Lower lobe of right lung (tissue), 2 donors: ENCODE data around the gene DUS3L. TPM values are rescaled to one million over a fixed set of nuclear protein-coding genes. Genes with fewer than 3 reads are reported as not detected.
A peak's percentile ranks its signal among the peaks of the same experiment; 100 is the strongest.

Source experiments
- ATAC-seq, 2 donors: fragments of 200-7000 bp; cut with Tn5 transposase; one replicate each; pipeline ENCODE4 v1.9.1; 2020 to 2022; ENCODE audit warnings: mild to moderate bottlenecking in 2 of 2, moderate library complexity in 2 of 2
- DNase-seq: peaks from one replicate; pipeline ENCODE4 v3.0.0-alpha.2; 2020
- H3K27ac ChIP-seq: fragments of 200-600 bp; one replicate; pipeline ENCODE4 v1.8.0; 2022
- H3K27me3 ChIP-seq: fragments of 200-600 bp; one replicate; pipeline ENCODE4 v1.8.0; 2022; ENCODE audit warnings: low read depth
- H3K36me3 ChIP-seq: fragments of 200-600 bp; one replicate; pipeline ENCODE4 v1.8.0; 2022; ENCODE audit warnings: mild to moderate bottlenecking
- H3K4me1 ChIP-seq: fragments of 200-600 bp; one replicate; pipeline ENCODE4 v1.8.0; 2022
- H3K4me3 ChIP-seq: fragments of 200-600 bp; one replicate; pipeline ENCODE4 v1.8.0; 2022; ENCODE audit warnings: mild to moderate bottlenecking
- H3K9me3 ChIP-seq: fragments of 200-600 bp; one replicate; pipeline ENCODE4 v1.8.0; 2022
- CTCF ChIP-seq: fragments of 200-600 bp; IDR thresholded peaks from one replicate; pipeline ENCODE4 v1.8.0; 2022; ENCODE audit warnings: antibody characterized with exemption, mild to moderate bottlenecking
- intact Hi-C: fragments of 100-400 bp; cut with DNase I; formaldehyde crosslinking; loops from one replicate; pipeline ENCODE4 v1.11.0; 2022
- total RNA-seq: library from RNA; stranded (reverse); fragmentation: NEBNext Ultra II Directional; extraction: Animal tissue kit (Norgen Biotek cat#: 25700); gene quantifications from one replicate; pipeline ENCODE4 v1.2.1, GENCODE V29; 2021
- donor health status: DM: no; HTN: yes; CAD: no; lungs with severe emphysema.

The DUS3L gene
- total RNA-seq, 1 donor from 2014 or later: 24.3 TPM

GRCh38 chr19:5778402-5778801, 12.6 kb downstream of the DUS3L start:
- ATAC-seq: no peak

DNA sequence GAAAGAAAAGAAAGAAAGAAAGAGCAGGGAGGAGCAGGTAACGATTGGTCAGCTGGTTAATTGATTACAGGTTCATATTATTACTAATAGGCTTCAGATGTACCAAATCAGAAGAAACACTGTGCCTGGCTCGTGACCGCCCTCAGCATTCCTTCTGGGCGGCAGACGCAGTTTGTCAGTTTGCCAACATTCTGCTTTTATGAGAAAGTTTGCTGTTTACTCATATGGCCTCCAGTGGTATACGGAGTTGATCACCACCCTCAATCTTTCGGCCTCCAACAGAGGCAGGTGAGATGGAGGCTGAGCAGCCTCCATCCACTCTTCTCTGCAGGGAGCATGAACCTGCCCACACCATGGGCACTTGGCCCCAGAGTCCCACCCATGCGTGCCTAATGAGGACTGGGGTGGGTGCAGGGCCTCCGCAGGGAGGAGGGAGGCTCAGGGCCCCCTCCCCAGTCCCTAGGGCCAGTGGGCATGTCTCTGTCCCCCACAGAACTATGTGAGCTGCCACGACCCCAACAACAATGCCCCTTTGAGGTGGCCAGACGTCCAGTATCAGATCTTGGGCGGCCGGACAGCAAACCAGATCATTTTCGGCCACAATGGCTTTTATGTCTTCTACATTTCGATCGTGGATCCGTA, 15.2 kb downstream of the DUS3L start:
- Histone ChIP-seq H3K27ac (no peak overlapping the region), H3K4me3 (no peak overlapping the region), H3K9me3 (no peaks in the 10 kb centered on the region), H3K4me1 (no peaks in the 10 kb centered on the region), H3K36me3 (no peaks in the 10 kb centered on the region), H3K27me3 (no peaks in the 10 kb centered on the region)
- TF ChIP-seq CTCF: no peak
- DNase-seq (no peak), ATAC-seq (no peak)
- intact Hi-C loops: no loop called here

More at GRCh38 chr19:5778402-5778801, 12.6 kb downstream of the DUS3L start:
- no peaks in the 10 kb centered on the region for H3K36me3 ChIP-seq
- H3K9me3 ChIP-seq: no peaks in the 10 kb centered on the region
- H3K27me3 ChIP-seq: no peaks in the 10 kb centered on the region
- no peaks in the 10 kb centered on the region for H3K4me1 ChIP-seq
- TF ChIP-seq CTCF: no peak
- H3K4me3 ChIP-seq: no peak overlapping the region
- no peak overlapping the region for H3K27ac ChIP-seq
- intact Hi-C loops: no loop called here
- DNase-seq: no peak

GRCh38 chr19:5774921-5775320, 16.0 kb downstream of the DUS3L start:
- Histone ChIP-seq H3K9me3 (no peaks in the 10 kb centered on the region), H3K4me1 (no peaks in the 10 kb centered on the region), H3K36me3 (no peaks in the 10 kb centered on the region), H3K27me3 (no peaks in the 10 kb centered on the region), H3K4me3 (no peak overlapping the region), H3K27ac (no peak overlapping the region)
- intact Hi-C loops: no loop called here
- no peak for DNase-seq
- ATAC-seq: peak; percentile 45 to 49
- no peak for TF ChIP-seq CTCF

- Histone ChIP-seq H3K27me3 (no peaks in the 10 kb centered on the region), H3K4me3 (no peak overlapping the region), H3K27ac (no peak overlapping the region), H3K36me3 (no peaks in the 10 kb centered on the region), H3K9me3 (no peaks in the 10 kb centered on the region), H3K4me1 (no peaks in the 10 kb centered on the region)
- ATAC-seq (no peak), DNase-seq (no peak)
- intact Hi-C loops: no loop called here
- no peak for TF ChIP-seq CTCF
These were observed 17.7 kb downstream of the DUS3L start for GRCh38 chr19:5773276-5773675.

DNA sequence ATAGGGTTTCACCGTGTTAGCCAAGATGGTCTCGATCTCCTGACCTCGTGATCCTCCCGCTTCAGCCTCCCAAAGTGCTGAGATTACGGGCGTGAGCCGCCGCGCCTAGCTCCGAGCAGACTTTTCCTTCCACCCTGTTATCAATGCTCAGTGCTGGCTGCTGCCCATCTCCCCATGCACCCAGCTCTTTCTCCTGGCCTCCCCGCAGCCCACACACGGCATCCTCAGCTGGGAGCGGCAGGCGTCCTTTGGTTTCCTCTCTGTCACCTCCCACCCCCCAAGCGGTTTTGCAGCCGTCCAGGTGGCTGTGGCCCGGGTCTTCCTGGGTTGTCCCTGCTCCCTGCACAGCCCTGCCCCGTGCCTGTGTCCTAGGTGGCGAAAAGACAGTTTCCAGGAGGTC, 18.5 kb downstream of the DUS3L start:
- Histone ChIP-seq H3K27me3 (no peaks in the 10 kb centered on the region), H3K27ac (no peak overlapping the region), H3K4me1 (no peaks in the 10 kb centered on the region), H3K9me3 (no peaks in the 10 kb centered on the region), H3K36me3 (no peaks in the 10 kb centered on the region), H3K4me3 (no peak overlapping the region)
- ATAC-seq: no peak
- no peak for DNase-seq
- intact Hi-C loops: no loop called here
- no peak for TF ChIP-seq CTCF
